GM20431 (cell line): Measurements from ENCODE around the gene GALNT10.

ENCODE experiments used
- in situ Hi-C: fragments of 300-500 bp; cut with MseI, MboI; formaldehyde crosslinking; loops from one replicate; pipeline ENCODE4 v1.15.0; 2020; ENCODE audit warnings: low sequenced_read_pairs; ENCODE audit not compliant: unreplicated experiment

Gene GALNT10

GRCh38 chr5:154390746-154391359 is 200.3 kb downstream of the GALNT10 start:
- in situ Hi-C loops = no loop called here

GRCh38 chr5:154391788-154392187 is 201.3 kb downstream of the GALNT10 start:
- in situ Hi-C loops = no loop called here

GRCh38 chr5:154393850-154394249 is 203.3 kb downstream of the GALNT10 start:
- in situ Hi-C loops = no loop called here

- in situ Hi-C loops = no loop called here
Measured at GRCh38 chr5:154394307-154394706, 203.8 kb downstream of the GALNT10 start.

- in situ Hi-C loops = no loop called here
Measured at GRCh38 chr5:154395407-154396106, 205.0 kb downstream of the GALNT10 start.

GRCh38 chr5:154396128-154396527 is 205.6 kb downstream of the GALNT10 start:
- in situ Hi-C loops = no loop called here

GRCh38 chr5:154397652-154398406 is 207.3 kb downstream of the GALNT10 start:
- in situ Hi-C loops = no loop called here

- in situ Hi-C loops = loop anchor here (10.0 to 25.0 kb wide), 2 partner anchors 213 to 316 kb away; partner anchors contain the start of gene GALNT10
Measured at GRCh38 chr5:154400678-154401077, 210.1 kb downstream of the GALNT10 start.

GRCh38 chr5:154401355-154401754 is 210.8 kb downstream of the GALNT10 start:
- in situ Hi-C loops = loop anchor here (10.0 to 25.0 kb wide), 2 partner anchors 214 to 317 kb away; partner anchors contain the start of gene GALNT10

- in situ Hi-C loops = loop anchor here (10.0 to 25.0 kb wide), 2 partner anchors 215 to 317 kb away; partner anchors contain the start of gene GALNT10
Measured at GRCh38 chr5:154401931-154402330, 211.4 kb downstream of the GALNT10 start.

GRCh38 chr5:154402611-154403010 is 212.1 kb downstream of the GALNT10 start:
- in situ Hi-C loops = loop anchor here (10.0 to 25.0 kb wide), 2 partner anchors 215 to 318 kb away; partner anchors contain the start of gene GALNT10

- in situ Hi-C loops = loop anchor here (10.0 to 25.0 kb wide), 2 partner anchors 216 to 318 kb away; partner anchors contain the start of gene GALNT10
Measured at GRCh38 chr5:154403234-154403633, 212.7 kb downstream of the GALNT10 start.

GRCh38 chr5:154403776-154404387 is 213.3 kb downstream of the GALNT10 start:
- in situ Hi-C loops = loop anchor here (10.0 to 25.0 kb wide), 2 partner anchors 217 to 319 kb away; partner anchors contain the start of gene GALNT10

GRCh38 chr5:154405078-154405792 is 214.7 kb downstream of the GALNT10 start:
- in situ Hi-C loops = loop anchor here (10.0 to 25.0 kb wide), 2 partner anchors 218 to 320 kb away; partner anchors contain the start of gene GALNT10

GRCh38 chr5:154406231-154406630 is 215.7 kb downstream of the GALNT10 start:
- in situ Hi-C loops = loop anchor here (10.0 to 25.0 kb wide), 2 partner anchors 219 to 321 kb away; partner anchors contain the start of gene GALNT10

- in situ Hi-C loops = loop anchor here (10.0 to 25.0 kb wide), 2 partner anchors 220 to 322 kb away; partner anchors contain the start of gene GALNT10
Measured at GRCh38 chr5:154406826-154407225, 216.3 kb downstream of the GALNT10 start.

GRCh38 chr5:154408811-154409210 is 218.3 kb downstream of the GALNT10 start:
- in situ Hi-C loops = loop anchor here (10.0 to 25.0 kb wide), 2 partner anchors 222 to 324 kb away; partner anchors contain the start of gene GALNT10

- in situ Hi-C loops = loop anchor here (10.0 to 25.0 kb wide), 2 partner anchors 222 to 325 kb away; partner anchors contain the start of gene GALNT10
Measured at GRCh38 chr5:154409230-154409840, 218.8 kb downstream of the GALNT10 start.
